Measurements from ENCODE around the gene RABGAP1L.

The RABGAP1L gene

GRCh38 chr1:174998569-174999215, 839.4 kb downstream of the RABGAP1L start:
- Histone ChIP-seq H2BK12ac (ENCODE audit: low read length) (peak overlapping the region; percentile 43), H3K79me1 (ENCODE audit: low read length) (peaks cover 15% of the 10 kb centered on the region), H2AK5ac (ENCODE audit: low read length) (peak overlapping the region; percentile 90), H3K79me2 (ENCODE audit: control insufficient read depth, insufficient read depth, low read length, poor library complexity) (peaks cover 19% of the 10 kb centered on the region), H2AFZ (ENCODE audit: insufficient read depth, low read length, poor library complexity) (peak overlapping the region; percentile 47), H3K27me3 (ENCODE audit: insufficient read depth, low read length) (no peaks in the 10 kb centered on the region), H3K14ac (ENCODE audit: low read length) (peak overlapping the region; percentile 93), H3K36me3 (ENCODE audit: control insufficient read depth in 1 of 2, insufficient read depth in 2 of 2, low read length in 2 of 2) (no peaks in the 10 kb centered on the region), H3K27ac (ENCODE audit: low read depth, low read length) (peak overlapping the region; percentile 90), H4K8ac (ENCODE audit: low read depth, low read length) (peak overlapping the region; percentile 87), H2BK5ac (ENCODE audit: low read depth, low read length, poor library complexity) (peak overlapping the region; percentile 93), H3K4me2 (ENCODE audit: low read length) (peak overlapping the region; percentile 78), H3K9ac (ENCODE audit: low read length) (peak overlapping the region; percentile 92), H4K91ac (ENCODE audit: low read depth, low read length) (peak overlapping the region; percentile 86), H3K4me3 (ENCODE audit: low read depth, low read length) (peak overlapping the region; percentile 55), H2BK120ac (ENCODE audit: insufficient read depth, low read length, poor library complexity) (peak overlapping the region; percentile 93), H3K23ac (ENCODE audit: low read length) (no peak overlapping the region), H3K4me1 (ENCODE audit: control insufficient read depth in 1 of 2, insufficient read depth in 2 of 2, low read length in 2 of 2) (no peaks in the 10 kb centered on the region), H4K12ac (ENCODE audit: low read depth, low read length) (peak overlapping the region; percentile 99), H3K9me3 (ENCODE audit: insufficient read depth, low read depth, low read length) (no peaks in the 10 kb centered on the region), H3K18ac (ENCODE audit: low read length) (peak overlapping the region; percentile 66), H3K4ac (ENCODE audit: low read depth, low read length) (peak overlapping the region; percentile 61)
- no CpG with 5 or more reads among the region's 19 CpGs for WGBS (ENCODE audit: extremely low coverage, insufficient coverage, insufficient read length)
- DNase-seq = peak; percentile 53 to 82

- WGBS (ENCODE audit: extremely low coverage, insufficient coverage, insufficient read length) = no CpG with 5 or more reads among the region's 58 CpGs
- no peak overlapping the region for H2BK12ac ChIP-seq (ENCODE audit: low read length)
- no peaks in the 10 kb centered on the region for H3K4me1 ChIP-seq (ENCODE audit: control insufficient read depth in 1 of 2, insufficient read depth in 2 of 2, low read length in 2 of 2)
These were observed 840.1 kb downstream of the RABGAP1L start for GRCh38 chr1:174999216-174999935.

GRCh38 chr1:174999936-175000696, 840.8 kb downstream of the RABGAP1L start, which contains the start of gene CACYBP:
Gene CACYBP (plus strand): TSS chr1:174999947. CDS start chr1:175000181, 234 bp downstream.
- Histone ChIP-seq H3K4me1 (ENCODE audit: control insufficient read depth in 1 of 2, insufficient read depth in 2 of 2, low read length in 2 of 2) (no peaks in the 10 kb centered on the region), H3K18ac (ENCODE audit: low read length) (peak within 1 kb of the TSS; percentile 74), H3K4me2 (ENCODE audit: low read length) (peak within 1 kb of the TSS; percentile 84), H3K27me3 (ENCODE audit: insufficient read depth, low read length) (no peaks in the 10 kb centered on the region), H2BK12ac (ENCODE audit: low read length) (peak within 1 kb of the TSS; percentile 56), H4K91ac (ENCODE audit: low read depth, low read length) (peak within 1 kb of the TSS; percentile 86), H3K27ac (ENCODE audit: low read depth, low read length) (peak within 1 kb of the TSS; percentile 90), H2AK5ac (ENCODE audit: low read length) (peak within 1 kb of the TSS; percentile 90), H3K14ac (ENCODE audit: low read length) (peak within 1 kb of the TSS; percentile 93), H4K12ac (ENCODE audit: low read depth, low read length) (peak within 1 kb of the TSS; percentile 99), H3K4me3 (ENCODE audit: low read depth, low read length) (peak within 1 kb of the TSS; percentile 97), H2BK5ac (ENCODE audit: low read depth, low read length, poor library complexity) (peak within 1 kb of the TSS; percentile 93), H2AFZ (ENCODE audit: insufficient read depth, low read length, poor library complexity) (peak within 1 kb of the TSS; percentile 51), H3K23ac (ENCODE audit: low read length) (no peak within 1 kb of the TSS), H3K9ac (ENCODE audit: low read length) (peak within 1 kb of the TSS; percentile 92), H3K9me3 (ENCODE audit: insufficient read depth, low read depth, low read length) (no peaks in the 10 kb centered on the region), H3K36me3 (ENCODE audit: control insufficient read depth in 1 of 2, insufficient read depth in 2 of 2, low read length in 2 of 2) (no peaks in the 10 kb centered on the region), H3K79me2 (ENCODE audit: control insufficient read depth, insufficient read depth, low read length, poor library complexity) (peaks cover 19% of the 10 kb centered on the region), H4K8ac (ENCODE audit: low read depth, low read length) (peak within 1 kb of the TSS; percentile 87), H2BK120ac (ENCODE audit: insufficient read depth, low read length, poor library complexity) (peak within 1 kb of the TSS; percentile 93), H3K4ac (ENCODE audit: low read depth, low read length) (peak within 1 kb of the TSS; percentile 93), H3K79me1 (ENCODE audit: low read length) (peaks cover 15% of the 10 kb centered on the region)
- no CpG with 5 or more reads among the region's 71 CpGs for WGBS (ENCODE audit: extremely low coverage, insufficient coverage, insufficient read length)
- peak in 1 of 2 donors; percentile 46 for DNase-seq

More at GRCh38 chr1:174999216-174999935, 840.1 kb downstream of the RABGAP1L start:
- H2BK5ac ChIP-seq (ENCODE audit: low read depth, low read length, poor library complexity) = peak overlapping the region; percentile 93
- peak overlapping the region; percentile 66 for H3K18ac ChIP-seq (ENCODE audit: low read length)
- H4K91ac ChIP-seq (ENCODE audit: low read depth, low read length) = peak overlapping the region; percentile 86
- peak overlapping the region; percentile 97 for H3K4me3 ChIP-seq (ENCODE audit: low read depth, low read length)
- peak overlapping the region; percentile 93 for H2BK120ac ChIP-seq (ENCODE audit: insufficient read depth, low read length, poor library complexity)
- peak; percentile 99 to 100 for DNase-seq
- H3K27ac ChIP-seq (ENCODE audit: low read depth, low read length) = peak overlapping the region; percentile 90
- peak overlapping the region; percentile 99 for H4K12ac ChIP-seq (ENCODE audit: low read depth, low read length)
- peak overlapping the region; percentile 28 for H2AK5ac ChIP-seq (ENCODE audit: low read length)
- H4K8ac ChIP-seq (ENCODE audit: low read depth, low read length) = peak overlapping the region; percentile 87
- H3K9me3 ChIP-seq (ENCODE audit: insufficient read depth, low read depth, low read length) = no peaks in the 10 kb centered on the region
- peaks cover 15% of the 10 kb centered on the region for H3K79me1 ChIP-seq (ENCODE audit: low read length)
- no peaks in the 10 kb centered on the region for H3K36me3 ChIP-seq (ENCODE audit: control insufficient read depth in 1 of 2, insufficient read depth in 2 of 2, low read length in 2 of 2)
- H3K27me3 ChIP-seq (ENCODE audit: insufficient read depth, low read length) = no peaks in the 10 kb centered on the region
- peak overlapping the region; percentile 78 for H3K4me2 ChIP-seq (ENCODE audit: low read length)
- H3K79me2 ChIP-seq (ENCODE audit: control insufficient read depth, insufficient read depth, low read length, poor library complexity) = peaks cover 19% of the 10 kb centered on the region
- H3K14ac ChIP-seq (ENCODE audit: low read length) = peak overlapping the region; percentile 93
- H3K9ac ChIP-seq (ENCODE audit: low read length) = peak overlapping the region; percentile 92
- H3K4ac ChIP-seq (ENCODE audit: low read depth, low read length) = peak overlapping the region; percentile 61
- H2AFZ ChIP-seq (ENCODE audit: insufficient read depth, low read length, poor library complexity) = peak overlapping the region; percentile 47
- H3K23ac ChIP-seq (ENCODE audit: low read length) = no peak overlapping the region

- no peak overlapping the region for H2AFZ ChIP-seq (ENCODE audit: insufficient read depth, low read length, poor library complexity)
- peaks cover 19% of the 10 kb centered on the region for H3K79me2 ChIP-seq (ENCODE audit: control insufficient read depth, insufficient read depth, low read length, poor library complexity)
- H4K8ac ChIP-seq (ENCODE audit: low read depth, low read length) = no peak overlapping the region
- no peak overlapping the region for H2BK120ac ChIP-seq (ENCODE audit: insufficient read depth, low read length, poor library complexity)
- H3K14ac ChIP-seq (ENCODE audit: low read length) = no peak overlapping the region
- H4K12ac ChIP-seq (ENCODE audit: low read depth, low read length) = no peak overlapping the region
- H3K9me3 ChIP-seq (ENCODE audit: insufficient read depth, low read depth, low read length) = no peaks in the 10 kb centered on the region
- no peak overlapping the region for H2BK12ac ChIP-seq (ENCODE audit: low read length)
- peak overlapping the region; percentile 89 for H3K9ac ChIP-seq (ENCODE audit: low read length)
- no peak overlapping the region for H4K91ac ChIP-seq (ENCODE audit: low read depth, low read length)
- no peaks in the 10 kb centered on the region for H3K27me3 ChIP-seq (ENCODE audit: insufficient read depth, low read length)
- H3K4ac ChIP-seq (ENCODE audit: low read depth, low read length) = peak overlapping the region; percentile 93
- peak overlapping the region; percentile 85 for H3K27ac ChIP-seq (ENCODE audit: low read depth, low read length)
- no CpG with 5 or more reads among the region's 5 CpGs for WGBS (ENCODE audit: extremely low coverage, insufficient coverage, insufficient read length)
- no peak overlapping the region for H2AK5ac ChIP-seq (ENCODE audit: low read length)
- peak overlapping the region; percentile 84 for H3K4me2 ChIP-seq (ENCODE audit: low read length)
- H3K36me3 ChIP-seq (ENCODE audit: control insufficient read depth in 1 of 2, insufficient read depth in 2 of 2, low read length in 2 of 2) = no peaks in the 10 kb centered on the region
- H3K79me1 ChIP-seq (ENCODE audit: low read length) = peaks cover 15% of the 10 kb centered on the region
- H3K4me3 ChIP-seq (ENCODE audit: low read depth, low read length) = peak overlapping the region; percentile 97
- no peak overlapping the region for H2BK5ac ChIP-seq (ENCODE audit: low read depth, low read length, poor library complexity)
- DNase-seq = no peak
- no peaks in the 10 kb centered on the region for H3K4me1 ChIP-seq (ENCODE audit: control insufficient read depth in 1 of 2, insufficient read depth in 2 of 2, low read length in 2 of 2)
- no peak overlapping the region for H3K18ac ChIP-seq (ENCODE audit: low read length)
- H3K23ac ChIP-seq (ENCODE audit: low read length) = no peak overlapping the region
These were observed 841.4 kb downstream of the RABGAP1L start for GRCh38 chr1:175000697-175001187.

Data from trophoblast cell (in vitro differentiated cells and primary cell).